ENCODE data around the gene CREB3. TPM values are rescaled to one million over a fixed set of nuclear protein-coding genes. Genes with fewer than 3 reads are reported as not detected.

CREB3 gene
- total and polyA plus RNA-seq, 2 donors from 2014 or later, result 40.5 to 52.0 TPM

GRCh38 chr9:35691757-35692301, 40.6 kb upstream of the CREB3 start:
- Histone ChIP-seq H3K9me3 (ENCODE audit: control insufficient read depth in 2 of 3, insufficient read depth in 1 of 3, low read length in 3 of 3) (no peaks in the 10 kb centered on the region), H3K9ac (ENCODE audit: low read length in 3 of 3) (no peak overlapping the region), H3K36me3 (ENCODE audit: control insufficient read depth in 2 of 3, insufficient read depth in 3 of 3, low read length in 3 of 3) (peaks cover 0 to 2% (median under 1%) of the 10 kb centered on the region in 3 donors), H3K27me3 (ENCODE audit: control insufficient read depth, insufficient read depth, low read length) (no peaks in the 10 kb centered on the region), H3K4me3 (ENCODE audit: low read length in 3 of 3) (peak overlapping the region in 1 of 3 donors; percentile 74), H3K27ac (ENCODE audit: low read depth in 2 of 2, low read length in 2 of 2) (no peak overlapping the region), H3K4me1 (ENCODE audit: control insufficient read depth in 2 of 3, insufficient read depth in 2 of 3, low read depth in 1 of 3, low read length in 3 of 3) (peaks cover 0 to 6% (median 0%) of the 10 kb centered on the region in 3 donors)
- FAIRE-seq (no peak), DNase-seq (peak in 1 of 5 donors; percentile 63)
- TF ChIP-seq CTCF (IDR thresholded peaks at IDR 0.05; ENCODE audit: borderline replicate concordance, extremely low read depth, insufficient read depth), result no peak
- intact Hi-C loops (cut with DNase I), result no loop called here

GRCh38 chr9:35695943-35696401, 36.5 kb upstream of the CREB3 start:
- DNase-seq (no peak), FAIRE-seq (no peak)
- intact Hi-C loops (cut with DNase I), result no loop called here
- Histone ChIP-seq H3K4me1 (ENCODE audit: control insufficient read depth in 2 of 3, insufficient read depth in 2 of 3, low read depth in 1 of 3, low read length in 3 of 3) (peaks cover 0 to 2% (median 0%) of the 10 kb centered on the region in 3 donors), H3K9me3 (ENCODE audit: control insufficient read depth in 2 of 3, insufficient read depth in 1 of 3, low read length in 3 of 3) (no peaks in the 10 kb centered on the region), H3K27ac (ENCODE audit: low read depth in 2 of 2, low read length in 2 of 2) (no peak overlapping the region), H3K27me3 (ENCODE audit: control insufficient read depth, insufficient read depth, low read length) (no peaks in the 10 kb centered on the region), H3K9ac (ENCODE audit: low read length in 3 of 3) (no peak overlapping the region), H3K4me3 (ENCODE audit: low read length in 3 of 3) (no peak overlapping the region), H3K36me3 (ENCODE audit: control insufficient read depth in 2 of 3, insufficient read depth in 3 of 3, low read length in 3 of 3) (peaks cover 13 to 39% (median 37%) of the 10 kb centered on the region in 3 donors)
- no peak for TF ChIP-seq CTCF (IDR thresholded peaks at IDR 0.05; ENCODE audit: borderline replicate concordance, extremely low read depth, insufficient read depth)

GRCh38 chr9:35696520-35697215, 35.8 kb upstream of the CREB3 start:
- H3K4me3 ChIP-seq (ENCODE audit: low read length in 3 of 3), result no peak overlapping the region
- H3K9ac ChIP-seq (ENCODE audit: low read length in 3 of 3), result no peak overlapping the region
- intact Hi-C loops (cut with DNase I), result no loop called here
- TF ChIP-seq CTCF (IDR thresholded peaks at IDR 0.05; ENCODE audit: borderline replicate concordance, extremely low read depth, insufficient read depth), result peak; percentile 81
- peaks cover 0 to 2% (median 0%) of the 10 kb centered on the region in 3 donors for H3K4me1 ChIP-seq (ENCODE audit: control insufficient read depth in 2 of 3, insufficient read depth in 2 of 3, low read depth in 1 of 3, low read length in 3 of 3)
- FAIRE-seq, result no peak
- H3K27me3 ChIP-seq (ENCODE audit: control insufficient read depth, insufficient read depth, low read length), result no peaks in the 10 kb centered on the region
- no peaks in the 10 kb centered on the region for H3K9me3 ChIP-seq (ENCODE audit: control insufficient read depth in 2 of 3, insufficient read depth in 1 of 3, low read length in 3 of 3)
- DNase-seq, result peak in 4 of 5 donors; percentile 47 to 59 (median 54)
- peaks cover 18 to 45% (median 40%) of the 10 kb centered on the region in 3 donors for H3K36me3 ChIP-seq (ENCODE audit: control insufficient read depth in 2 of 3, insufficient read depth in 3 of 3, low read length in 3 of 3)
- H3K27ac ChIP-seq (ENCODE audit: low read depth in 2 of 2, low read length in 2 of 2), result no peak overlapping the region
